ENCODE data around the gene SDSL.

The SDSL gene

GRCh38 chr12:113422030-113422885 is at the start of gene SDSL:
Gene SDSL (plus strand): TSS chr12:113422380. CDS start chr12:113427983, 5,603 bp downstream.
- no peak for DNase-seq (ENCODE audit: low read depth in 1 of 2, low spot score in 1 of 2)

DNA sequence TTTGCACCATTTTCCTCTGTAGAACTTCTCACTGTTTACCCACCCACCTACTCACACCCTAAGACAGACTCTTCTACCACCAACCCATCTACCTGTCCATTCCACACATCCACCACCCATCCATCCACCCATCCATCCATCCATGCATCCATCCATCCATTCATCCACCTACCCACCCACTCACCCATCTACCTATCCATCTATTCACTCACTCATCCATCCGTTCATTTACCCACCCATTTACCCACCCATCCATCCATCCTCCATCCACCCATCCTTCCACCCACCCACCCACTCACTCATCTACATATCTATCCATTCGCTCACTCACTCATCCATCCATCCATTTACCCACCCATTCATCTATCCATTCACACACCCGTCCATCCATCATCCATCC is 48.7 kb upstream of the SDSL start:
- DNase-seq (ENCODE audit: low read depth in 1 of 2, low spot score in 1 of 2): no peak

DNA sequence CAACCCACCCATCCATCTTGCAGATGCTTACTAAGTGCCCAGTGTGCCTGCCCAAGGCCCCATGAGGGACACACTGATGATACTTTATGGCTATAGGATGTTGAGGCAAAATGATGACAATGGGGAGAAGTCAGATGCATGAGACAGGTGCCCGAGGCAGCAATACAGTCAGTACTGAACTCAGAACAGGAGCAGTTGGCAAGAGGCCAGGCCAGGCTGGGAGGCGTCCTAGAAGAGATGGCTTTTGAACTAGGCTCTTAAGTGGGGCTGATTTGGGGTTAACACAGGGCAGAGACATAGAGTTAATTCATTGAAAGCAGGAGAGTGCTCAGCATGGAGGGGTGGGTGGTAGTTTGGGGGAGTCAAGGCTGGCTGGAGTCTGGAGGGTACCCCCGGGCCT is 48.2 kb upstream of the SDSL start:
- DNase-seq (ENCODE audit: low read depth in 1 of 2, low spot score in 1 of 2): no peak

DNA sequence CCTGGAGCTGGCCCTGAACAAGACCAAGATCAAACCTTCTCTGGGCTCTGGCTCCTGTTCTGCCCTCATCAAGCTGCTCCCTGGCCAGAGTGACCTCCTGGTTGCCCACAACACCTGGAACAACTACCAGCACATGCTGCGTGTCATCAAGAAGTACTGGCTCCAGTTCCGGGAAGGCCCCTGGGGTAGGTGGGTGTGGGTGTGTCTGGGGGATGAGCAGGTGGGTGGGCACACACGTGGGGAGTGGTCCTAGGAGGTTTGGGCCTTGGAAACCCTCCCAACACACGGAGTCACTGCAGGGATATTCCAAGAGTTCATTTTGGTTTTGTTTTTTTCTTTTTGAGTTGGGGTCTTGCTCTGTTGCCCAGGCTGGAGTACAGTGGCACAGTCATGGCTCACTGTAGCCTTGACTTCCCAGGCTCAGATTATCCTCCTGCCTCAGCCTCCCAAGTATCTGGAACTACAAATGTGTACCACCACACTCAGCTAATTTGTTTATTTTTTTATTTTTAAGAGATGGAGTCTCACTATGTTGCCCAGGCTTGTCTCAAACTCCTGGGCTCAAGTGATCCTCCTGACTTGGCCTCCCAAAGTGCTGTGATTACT is 47.3 kb upstream of the SDSL start:
- no peak for DNase-seq (ENCODE audit: low read depth in 1 of 2, low spot score in 1 of 2)

DNA sequence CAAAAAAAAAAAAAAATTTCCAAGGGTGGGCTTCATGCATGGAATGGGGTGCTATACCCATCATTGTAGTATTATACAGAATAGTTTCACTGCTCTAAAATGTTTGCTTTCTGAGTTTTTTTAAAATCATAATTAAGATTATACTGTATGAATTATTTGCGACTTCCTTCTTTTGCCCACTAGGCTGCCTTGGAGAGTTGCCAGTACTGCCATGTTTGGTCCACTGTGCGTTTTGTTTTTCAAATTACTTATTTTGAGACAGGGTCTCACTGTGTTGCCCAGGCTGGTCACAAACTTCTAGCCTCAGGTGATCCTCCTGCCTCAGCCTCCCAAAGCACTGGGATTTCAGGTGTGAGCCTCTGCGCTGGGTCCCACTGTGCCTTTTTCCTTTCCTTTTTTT is 43.9 kb upstream of the SDSL start:
- no peak for DNase-seq (ENCODE audit: low read depth in 1 of 2, low spot score in 1 of 2)

- DNase-seq (ENCODE audit: low read depth in 1 of 2, low spot score in 1 of 2): no peak
Measured at GRCh38 chr12:113381220-113381619, 41.0 kb upstream of the SDSL start.

DNA sequence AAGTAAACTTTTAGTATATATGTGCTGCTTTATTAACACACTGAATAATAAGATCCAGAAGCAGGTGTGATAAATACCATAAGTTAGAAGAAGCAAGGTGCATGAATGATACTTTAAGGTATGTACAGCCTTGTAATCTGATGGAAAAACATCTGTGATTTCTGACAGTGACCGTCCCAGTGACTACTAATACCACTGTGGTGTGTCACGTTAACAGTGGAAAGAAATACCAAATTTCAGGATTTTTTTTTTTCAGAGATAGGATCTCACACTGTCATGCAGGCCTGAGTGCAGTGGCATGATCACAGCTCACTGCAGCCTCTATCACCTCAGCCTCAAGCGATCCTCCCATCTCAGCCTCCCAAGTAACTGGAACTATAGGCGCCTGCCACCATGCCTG is 40.0 kb upstream of the SDSL start:
- no peak for DNase-seq (ENCODE audit: low read depth in 1 of 2, low spot score in 1 of 2)

DNA sequence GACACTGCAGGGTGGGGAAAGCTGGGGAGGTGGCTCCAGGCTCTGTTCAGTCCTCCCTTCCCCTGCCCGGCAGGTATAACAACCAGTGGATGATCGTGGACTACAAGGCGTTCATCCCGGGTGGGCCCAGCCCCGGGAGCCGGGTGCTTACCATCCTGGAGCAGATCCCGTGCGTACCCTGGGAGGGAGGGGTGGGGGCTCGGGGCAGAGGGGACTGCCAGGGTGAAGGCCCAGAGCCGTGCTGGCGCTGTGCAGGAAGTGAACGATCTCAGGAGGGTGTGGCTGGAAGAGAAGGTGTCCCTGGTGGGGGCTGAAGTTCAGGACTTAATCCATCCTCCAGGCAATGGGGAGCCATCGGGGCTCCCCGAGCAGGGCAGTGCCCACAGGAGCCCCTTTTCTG is 37.4 kb upstream of the SDSL start:
- DNase-seq (ENCODE audit: low read depth in 1 of 2, low spot score in 1 of 2): no peak

DNA sequence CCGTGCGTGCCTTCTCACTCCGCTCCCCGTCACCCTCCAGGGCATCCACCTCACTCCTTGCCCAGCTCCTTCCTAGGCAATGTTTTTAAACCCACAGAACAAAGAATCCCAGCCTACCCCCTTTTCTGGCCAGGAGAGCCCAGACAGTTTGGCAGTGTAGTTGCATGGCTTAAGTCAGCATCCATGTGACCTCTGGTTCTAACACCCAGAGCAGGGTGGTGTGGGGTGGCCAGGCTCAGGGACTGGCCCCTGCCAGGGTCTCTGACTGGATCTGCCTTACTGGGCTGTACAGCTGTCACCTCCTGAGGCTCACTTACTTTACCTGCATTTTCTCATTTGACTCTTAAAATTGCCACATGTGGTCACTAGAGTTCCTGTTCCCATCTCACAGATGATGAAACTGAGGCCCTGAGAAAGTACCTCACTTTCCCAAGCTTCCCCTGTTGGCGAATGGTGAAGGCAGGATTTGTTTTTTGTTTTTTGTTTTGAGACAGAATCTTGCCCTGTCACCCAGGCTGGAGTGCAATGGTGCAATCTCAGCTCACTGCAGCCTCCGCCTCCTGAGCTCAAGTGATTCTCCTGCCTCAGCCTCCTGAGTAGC is 36.8 kb upstream of the SDSL start:
- DNase-seq (ENCODE audit: low read depth in 1 of 2, low spot score in 1 of 2): no peak

- DNase-seq (ENCODE audit: low read depth in 1 of 2, low spot score in 1 of 2): no peak
Measured at GRCh38 chr12:113386866-113387566, 35.2 kb upstream of the SDSL start.

DNA sequence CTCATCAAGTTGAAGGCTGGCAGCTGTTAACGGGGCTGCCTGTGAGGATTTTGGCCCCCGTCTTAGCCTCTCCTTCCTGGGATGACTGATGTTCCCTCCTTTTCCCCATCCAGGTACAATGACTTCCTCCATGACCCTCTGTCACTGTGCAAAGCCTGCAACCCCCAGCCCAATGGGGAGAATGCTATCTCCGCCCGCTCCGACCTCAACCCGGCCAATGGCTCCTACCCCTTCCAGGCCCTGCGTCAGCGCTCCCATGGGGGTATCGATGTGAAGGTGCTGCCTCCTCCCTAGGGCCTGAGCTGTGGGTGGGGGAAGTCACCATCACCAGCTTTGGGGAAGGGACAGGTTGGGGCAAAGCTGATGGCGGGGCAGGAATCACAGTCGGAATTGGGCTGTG is 34.5 kb upstream of the SDSL start:
- no peak for DNase-seq (ENCODE audit: low read depth in 1 of 2, low spot score in 1 of 2)

DNA sequence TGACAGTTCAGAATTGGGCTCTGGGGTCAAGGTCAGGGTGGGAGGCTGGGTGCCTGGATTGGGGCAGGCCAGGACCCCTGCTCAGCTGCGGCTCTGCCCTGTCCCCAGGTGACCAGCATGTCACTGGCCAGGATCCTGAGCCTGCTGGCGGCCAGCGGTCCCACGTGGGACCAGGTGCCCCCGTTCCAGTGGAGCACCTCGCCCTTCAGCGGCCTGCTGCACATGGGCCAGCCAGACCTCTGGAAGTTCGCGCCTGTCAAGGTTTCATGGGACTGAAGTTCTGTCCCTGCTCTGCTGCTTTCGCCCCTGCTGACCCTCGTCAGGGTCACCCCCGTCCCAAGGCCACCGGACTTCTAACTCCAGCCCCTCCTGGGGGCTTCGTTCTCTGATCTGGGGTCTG is 33.8 kb upstream of the SDSL start:
- DNase-seq (ENCODE audit: low read depth in 1 of 2, low spot score in 1 of 2): no peak

DNA sequence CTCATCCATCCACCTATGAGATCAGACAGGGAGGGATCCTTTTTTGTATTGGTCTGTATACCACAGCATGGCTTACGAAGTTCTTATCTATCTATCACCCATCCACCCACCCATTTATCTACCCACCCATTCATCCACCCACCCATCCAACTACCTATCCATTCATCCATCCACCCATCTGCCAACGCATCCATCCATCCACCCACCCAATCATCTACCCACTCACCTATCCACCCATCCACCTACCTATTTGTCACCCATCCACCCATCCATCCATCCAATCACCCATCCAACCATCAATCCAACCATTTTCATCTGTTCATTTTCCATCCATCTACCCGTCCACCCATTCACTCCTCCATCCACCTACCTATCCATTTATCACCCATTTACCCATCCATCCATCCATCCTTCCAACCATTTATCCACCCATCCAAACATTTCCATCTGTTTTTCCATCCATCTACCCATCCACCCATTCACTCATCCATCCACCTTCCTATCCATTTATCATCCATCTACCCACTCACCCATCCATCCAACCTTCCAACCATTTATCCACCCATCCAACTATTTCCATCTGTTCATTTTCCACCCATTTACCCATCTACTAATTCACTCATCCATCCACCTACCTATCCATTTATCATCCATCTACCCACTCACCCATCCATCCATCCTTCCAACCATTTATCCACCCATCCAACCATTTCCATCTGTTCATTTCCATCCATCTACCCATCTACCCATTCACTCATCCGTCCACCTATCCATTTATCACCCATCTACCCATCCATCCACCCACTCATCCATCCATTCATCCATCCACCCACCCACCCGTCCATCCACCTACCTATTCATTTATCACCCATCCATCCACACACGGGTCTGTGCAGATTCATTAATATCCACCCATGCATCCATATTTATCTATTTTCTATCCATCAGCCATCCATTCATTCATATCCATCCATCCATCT is 31.8 kb upstream of the SDSL start:
- DNase-seq (ENCODE audit: low read depth in 1 of 2, low spot score in 1 of 2): no peak

GRCh38 chr12:113391145-113391544 is 31.0 kb upstream of the SDSL start:
- DNase-seq (ENCODE audit: low read depth in 1 of 2, low spot score in 1 of 2): no peak

GRCh38 chr12:113391650-113392337 is 30.4 kb upstream of the SDSL start:
- DNase-seq (ENCODE audit: low read depth in 1 of 2, low spot score in 1 of 2): no peak

DNA sequence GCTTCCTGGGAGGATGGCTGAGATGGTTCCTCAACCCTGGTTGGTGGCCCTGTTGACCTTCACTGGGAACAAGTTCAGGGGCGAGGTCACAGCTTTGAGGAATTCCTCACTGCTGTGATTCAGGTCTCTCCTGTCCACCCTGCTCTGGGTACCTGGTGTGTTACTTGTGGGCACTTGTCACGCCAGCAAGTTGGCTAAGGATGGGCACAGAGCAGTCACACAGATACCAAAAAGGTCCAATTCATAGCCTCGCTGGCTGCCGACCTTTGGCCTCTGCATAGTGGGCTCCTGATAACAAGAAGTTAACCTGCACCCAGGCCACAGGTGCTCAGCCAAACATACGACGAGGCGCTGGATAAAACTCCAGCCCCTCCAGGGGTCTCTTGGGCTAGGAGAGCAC is 29.7 kb upstream of the SDSL start:
- no peak for DNase-seq (ENCODE audit: low read depth in 1 of 2, low spot score in 1 of 2)

GRCh38 chr12:113392988-113393579 is 29.1 kb upstream of the SDSL start:
- no peak for DNase-seq (ENCODE audit: low read depth in 1 of 2, low spot score in 1 of 2)

GRCh38 chr12:113393749-113394148 is 28.4 kb upstream of the SDSL start:
- no peak for DNase-seq (ENCODE audit: low read depth in 1 of 2, low spot score in 1 of 2)

DNA sequence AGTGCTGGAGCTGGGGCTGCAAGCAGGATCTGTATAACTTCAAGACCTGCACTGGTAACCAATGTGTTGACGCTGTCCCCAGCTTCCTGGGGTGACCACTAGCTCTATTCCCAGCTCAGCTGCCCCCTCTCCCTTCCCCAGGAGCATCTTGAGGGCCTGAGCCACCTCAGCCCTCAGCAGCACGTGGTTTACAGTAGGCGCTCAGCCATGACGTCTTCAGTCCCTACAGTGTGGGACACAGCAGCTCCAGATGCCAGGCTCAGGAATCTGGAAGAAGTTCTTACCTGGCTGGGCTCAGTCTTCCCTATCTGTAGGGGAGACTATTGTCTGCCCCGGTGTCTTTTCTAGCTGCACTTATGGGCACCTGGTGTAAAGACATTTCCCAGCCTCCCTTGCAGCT is 27.1 kb upstream of the SDSL start:
- DNase-seq (ENCODE audit: low read depth in 1 of 2, low spot score in 1 of 2): no peak

DNA sequence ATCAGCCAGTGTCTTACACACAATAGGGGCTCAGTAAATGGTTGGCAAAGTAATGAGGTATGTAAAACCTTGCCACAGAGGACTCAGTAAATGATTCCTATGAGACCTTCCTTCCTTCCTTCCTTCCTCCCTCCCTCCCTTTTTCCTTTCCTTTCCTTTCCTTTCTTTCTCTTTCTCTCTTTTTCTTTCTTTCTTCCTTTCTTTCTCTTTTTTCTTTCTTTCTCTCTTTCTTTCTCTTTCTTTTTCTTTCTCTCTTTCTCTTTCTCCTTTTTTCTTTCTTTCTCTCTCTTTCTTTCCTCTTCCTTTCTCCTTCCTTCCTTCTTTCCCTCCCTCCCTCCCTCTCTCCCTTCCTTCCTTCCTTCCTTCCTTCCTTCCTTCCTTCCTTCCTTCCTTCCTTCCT is 26.0 kb upstream of the SDSL start:
- DNase-seq (ENCODE audit: low read depth in 1 of 2, low spot score in 1 of 2): no peak
